GM20431 (cell line): Measurements from ENCODE around the gene RAB8B.

Source experiments
- in situ Hi-C: fragments of 300-500 bp; cut with MseI, MboI; formaldehyde crosslinking; loops from one replicate; pipeline ENCODE4 v1.15.0; 2020; ENCODE audit warnings: low sequenced_read_pairs; ENCODE audit not compliant: unreplicated experiment

RAB8B gene

DNA sequence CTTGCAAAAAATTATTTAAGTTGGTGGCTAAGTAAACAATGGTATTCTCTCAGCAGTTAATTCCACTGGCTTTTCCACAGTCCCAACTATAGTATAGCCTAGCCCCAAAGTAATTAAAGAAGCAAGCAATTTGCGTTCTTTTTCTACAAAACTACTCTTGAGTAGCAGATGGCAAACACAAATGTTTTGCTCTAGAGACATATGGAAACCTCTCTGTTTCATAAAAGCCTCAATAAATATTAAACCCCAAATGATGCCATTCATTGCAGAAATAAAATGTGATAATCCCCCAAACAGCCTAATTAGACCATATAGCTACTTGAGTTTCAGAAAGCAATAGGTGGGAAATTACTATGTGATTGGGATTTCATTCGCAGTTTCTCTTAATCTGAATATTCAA, 8.7 kb upstream of the RAB8B start:
- in situ Hi-C loops = no loop called here

DNA sequence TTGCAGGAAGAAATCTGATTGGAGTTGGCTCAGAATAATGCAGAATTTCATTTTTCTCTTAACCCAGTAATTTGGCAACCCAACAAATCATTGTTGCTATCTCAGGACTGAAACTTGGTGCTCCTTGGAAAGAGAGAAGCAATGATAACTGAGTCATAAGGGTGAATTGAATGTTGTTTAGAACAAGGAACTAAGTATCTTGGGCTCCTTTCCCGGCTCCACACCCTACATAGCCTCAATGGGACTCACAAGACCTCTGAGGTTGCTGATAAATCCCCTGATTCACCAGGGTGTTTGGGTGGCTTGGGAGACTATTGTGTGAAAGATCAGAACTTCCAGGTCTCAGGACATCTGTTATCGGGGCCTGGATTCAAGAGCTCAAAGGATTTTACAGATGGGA, 7.8 kb upstream of the RAB8B start:
- in situ Hi-C loops = no loop called here

GRCh38 chr15:63185206-63185605, 4.2 kb upstream of the RAB8B start:
- in situ Hi-C loops = no loop called here

GRCh38 chr15:63186065-63186464, 3.3 kb upstream of the RAB8B start:
- in situ Hi-C loops = no loop called here

- in situ Hi-C loops = no loop called here
These were observed 1.7 kb upstream of the RAB8B start for GRCh38 chr15:63187589-63188226.

DNA sequence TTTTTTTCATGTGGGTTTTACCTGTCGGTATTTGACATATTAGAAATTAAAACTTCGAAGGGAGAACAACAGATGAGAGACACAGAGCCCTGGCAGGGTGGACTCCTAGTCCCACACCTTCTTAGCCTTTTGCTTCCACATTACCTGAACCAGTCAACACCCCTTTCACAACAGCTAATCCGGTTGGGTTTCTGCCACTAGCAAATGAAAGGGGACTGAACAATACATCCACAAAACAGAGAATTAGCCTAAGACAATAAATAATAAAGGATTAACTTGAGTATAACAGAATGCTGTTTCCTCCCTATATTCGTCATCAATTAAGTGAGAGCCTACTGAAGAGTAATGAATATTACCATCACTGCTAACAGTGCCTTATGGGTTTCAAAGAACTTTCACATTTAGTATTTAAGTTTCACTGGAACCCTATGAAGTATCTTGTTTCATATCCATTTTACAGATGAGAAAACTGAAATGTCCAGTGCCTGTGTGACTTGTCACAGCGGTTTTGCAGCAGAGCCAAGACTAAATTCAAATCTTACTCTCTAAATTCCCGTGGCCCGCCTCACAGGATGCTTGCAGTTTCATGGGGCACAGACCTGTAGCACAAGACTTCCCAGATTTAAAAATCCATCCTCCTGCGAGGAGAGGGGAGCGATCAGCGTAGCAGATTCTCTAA, 1.0 kb upstream of the RAB8B start:
- in situ Hi-C loops = no loop called here

DNA sequence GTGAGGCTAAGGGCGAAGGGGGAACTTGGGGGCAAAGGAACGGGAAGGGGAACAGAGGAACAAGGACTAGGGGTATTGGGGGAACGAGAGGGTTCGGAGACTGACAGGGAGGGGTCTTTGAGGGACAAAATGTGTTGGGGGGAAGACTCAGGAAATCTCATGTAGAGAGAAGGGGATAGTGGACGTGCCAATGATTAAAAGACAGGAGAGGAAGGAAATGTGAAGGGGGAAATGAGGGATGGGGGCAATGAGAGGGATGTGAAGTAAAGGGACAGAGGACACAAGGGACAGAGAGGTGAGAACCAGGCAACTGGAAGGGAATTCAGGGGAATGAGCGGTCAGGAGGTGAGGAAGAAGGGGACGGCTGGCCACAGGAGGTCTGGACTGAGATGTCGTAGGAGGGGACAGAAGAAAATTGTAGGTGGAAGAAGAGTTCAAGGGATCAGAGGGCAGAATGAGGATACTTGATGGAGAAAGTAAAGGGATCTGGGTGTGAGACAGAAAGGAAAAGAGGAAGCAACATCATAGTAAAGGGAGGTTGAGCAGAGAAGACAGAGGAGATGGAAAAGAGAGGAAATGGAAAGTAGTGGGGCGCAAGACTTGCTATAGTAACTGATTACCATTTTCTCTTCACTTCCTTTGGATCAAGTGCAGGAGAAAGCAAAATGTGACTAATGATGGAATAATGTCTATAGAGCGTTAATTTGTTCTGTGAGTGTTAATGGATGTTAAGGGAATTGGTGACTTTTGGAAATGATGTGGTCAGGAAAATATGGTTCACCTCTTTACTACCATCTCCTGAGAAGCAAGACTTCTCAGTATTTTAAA, 749 bp downstream of the RAB8B start:
- in situ Hi-C loops = no loop called here

DNA sequence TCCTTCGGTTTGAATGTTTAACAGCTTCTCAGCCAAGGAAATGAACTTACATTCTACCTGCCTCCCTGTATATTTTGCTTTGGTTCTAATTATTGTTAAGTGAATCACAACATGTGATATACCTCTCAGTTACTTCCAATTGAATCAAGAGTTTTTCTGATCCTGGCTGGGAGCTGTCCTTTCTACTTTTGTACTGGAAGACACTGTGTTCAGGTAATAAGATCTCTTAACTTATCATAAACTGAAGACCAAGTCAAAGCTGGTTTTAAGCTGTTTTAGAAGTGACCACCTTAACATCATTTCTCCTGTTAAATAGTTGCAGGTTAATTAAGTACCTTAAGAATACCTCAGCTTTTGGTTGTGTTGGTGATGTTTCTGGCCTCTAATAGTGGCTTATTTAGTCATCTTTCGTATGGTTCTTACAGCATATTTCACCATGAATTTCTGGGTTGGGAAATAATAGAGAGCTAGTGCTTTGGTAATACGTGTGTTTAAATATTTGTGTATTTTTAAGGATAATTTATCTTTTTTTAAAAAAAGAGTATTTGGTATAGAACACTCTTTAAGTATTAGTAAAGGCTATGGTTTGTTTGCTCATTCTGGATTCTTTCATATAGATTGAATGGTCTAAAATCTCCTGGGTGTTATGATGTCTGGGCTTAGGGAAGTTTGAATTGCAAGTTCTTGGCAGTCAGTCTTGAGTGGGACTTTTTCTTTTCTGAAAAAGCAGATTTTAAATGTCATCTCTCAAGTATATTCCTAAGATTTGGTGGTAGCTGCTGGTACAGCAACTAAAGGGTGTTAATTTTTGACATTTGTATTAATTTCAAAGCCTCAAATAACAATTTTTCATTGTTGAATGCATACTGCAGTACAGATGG, 1.6 kb downstream of the RAB8B start:
- in situ Hi-C loops = no loop called here

DNA sequence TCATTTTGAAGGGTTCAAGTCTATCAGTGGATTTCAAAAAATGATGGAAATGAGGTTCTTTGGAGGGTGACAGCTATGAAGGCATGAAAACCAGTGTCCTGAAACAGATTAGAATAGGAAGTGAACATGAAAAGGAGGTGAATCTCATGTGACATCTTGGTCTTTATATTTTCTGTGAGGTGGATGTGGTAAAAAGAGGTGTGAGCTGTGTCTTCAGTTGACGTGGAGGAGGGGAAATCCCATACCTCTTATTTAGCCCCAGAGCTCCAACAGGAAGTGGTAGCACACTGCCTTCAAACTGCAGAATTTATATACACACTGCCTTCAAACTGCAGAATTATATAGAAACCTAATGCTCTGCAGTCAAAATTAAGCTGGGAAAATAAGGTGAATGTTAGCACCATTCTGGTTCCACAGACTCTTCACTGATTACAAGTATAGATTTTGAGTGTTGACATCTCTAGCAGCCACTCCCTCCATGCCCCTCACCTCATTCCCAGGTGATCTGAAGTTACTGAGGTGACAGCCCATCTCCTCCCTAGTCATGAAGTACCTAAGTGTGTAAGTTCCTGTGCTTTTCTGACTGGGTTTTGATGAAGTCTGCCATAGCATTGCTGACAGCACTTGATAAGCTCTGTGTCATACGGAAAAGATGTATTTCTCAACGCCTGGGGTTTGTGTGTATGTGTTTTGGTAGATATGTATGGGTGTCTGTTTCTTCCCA, 2.7 kb downstream of the RAB8B start:
- in situ Hi-C loops = no loop called here

DNA sequence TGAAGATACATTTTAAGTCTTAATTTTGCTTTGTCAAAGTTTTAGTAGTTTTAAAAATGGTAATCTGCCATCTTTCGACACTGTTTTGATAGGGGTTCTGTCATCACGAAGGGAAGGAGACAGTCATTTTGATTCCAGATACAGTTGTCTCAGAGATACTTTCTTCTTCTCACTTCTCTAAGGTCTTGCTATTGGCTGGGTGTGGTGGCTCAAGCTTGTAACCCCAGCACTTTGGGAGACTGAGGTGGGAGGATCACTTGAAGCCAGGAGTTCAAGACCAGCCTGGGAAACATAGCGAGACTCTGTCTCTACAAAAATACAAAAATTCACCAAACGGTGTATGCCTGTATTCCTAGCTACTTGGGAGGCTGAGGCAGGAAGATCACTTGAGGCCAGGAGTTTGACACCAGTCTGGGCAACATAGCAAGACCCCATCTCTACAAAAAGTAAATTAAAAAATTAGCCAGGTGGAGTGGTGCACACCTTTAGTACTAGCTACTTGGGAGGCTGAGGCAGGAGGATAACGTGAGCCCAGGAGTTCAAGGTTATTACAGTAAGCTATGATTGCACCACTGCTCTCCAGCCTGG, 3.3 kb downstream of the RAB8B start:
- in situ Hi-C loops = no loop called here

DNA sequence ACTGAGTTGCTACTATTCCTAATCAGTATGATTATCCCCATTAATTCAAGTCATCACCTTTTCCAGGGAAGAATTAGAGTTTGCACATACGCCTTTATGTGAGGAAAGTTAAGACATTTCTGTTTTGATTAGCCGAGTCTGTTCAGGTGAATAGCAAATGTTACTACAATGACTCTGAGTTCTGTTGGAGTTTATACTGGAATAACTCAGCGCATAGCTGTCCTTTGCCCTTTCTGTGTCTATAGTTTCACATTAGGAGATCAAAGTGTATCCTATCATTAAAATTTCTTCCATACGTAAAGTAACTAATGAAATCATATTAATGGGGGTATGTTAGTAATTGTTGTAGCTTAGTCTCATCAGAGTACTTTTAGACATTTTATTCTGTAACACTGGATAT, 4.9 kb downstream of the RAB8B start:
- in situ Hi-C loops = no loop called here

DNA sequence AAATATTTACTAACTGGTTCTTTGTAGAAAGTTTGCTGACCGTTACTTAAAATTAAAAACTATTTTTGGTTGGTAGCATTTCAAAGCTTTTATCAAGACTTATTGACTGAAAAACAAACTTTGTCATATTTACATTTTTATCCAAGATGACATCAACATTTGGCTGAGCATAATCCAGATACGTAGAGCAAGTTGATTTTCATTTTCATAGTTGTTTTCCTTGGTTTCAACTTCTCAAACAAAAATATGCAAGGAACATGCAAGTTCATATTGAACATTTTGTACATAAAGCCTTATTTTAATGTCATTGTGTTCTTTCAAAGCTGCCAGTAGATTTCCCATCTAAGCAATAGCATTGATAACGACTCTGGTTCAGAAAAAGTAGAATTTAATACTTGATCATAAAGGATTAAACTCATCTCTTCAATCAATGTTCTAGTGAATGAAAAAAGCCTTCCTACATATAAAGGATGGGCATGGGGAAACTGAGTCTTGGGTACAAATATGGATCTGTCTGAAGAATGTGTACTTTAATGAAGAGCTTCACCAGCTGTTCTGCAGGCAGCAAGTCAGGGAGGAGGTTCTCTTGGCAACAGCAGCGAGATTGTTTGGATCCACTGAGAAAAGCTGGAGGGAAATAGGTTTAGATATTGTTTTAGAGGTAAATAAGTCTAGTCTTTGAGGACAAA, 5.6 kb downstream of the RAB8B start:
- in situ Hi-C loops = no loop called here

- in situ Hi-C loops = no loop called here
These were observed 6.2 kb downstream of the RAB8B start for GRCh38 chr15:63195569-63196015.

DNA sequence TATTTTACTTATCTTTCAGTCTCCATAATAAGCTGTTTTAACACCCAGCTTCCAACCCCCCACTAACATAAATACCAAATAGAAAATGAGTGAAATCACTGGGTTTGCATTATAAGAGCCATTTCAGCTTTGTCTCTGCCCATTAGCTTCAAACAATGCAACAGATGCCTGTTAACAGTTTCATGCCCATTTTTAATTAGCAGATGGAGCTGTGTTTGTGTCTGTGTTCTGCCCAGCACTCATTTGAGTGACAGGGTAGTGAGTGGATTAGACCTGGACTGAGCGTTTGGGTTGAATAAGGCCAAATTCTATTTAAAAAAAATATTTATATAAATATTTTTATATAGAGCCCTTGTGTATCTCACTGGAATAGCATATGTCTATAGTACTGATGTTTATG, 7.4 kb downstream of the RAB8B start:
- in situ Hi-C loops = no loop called here

DNA sequence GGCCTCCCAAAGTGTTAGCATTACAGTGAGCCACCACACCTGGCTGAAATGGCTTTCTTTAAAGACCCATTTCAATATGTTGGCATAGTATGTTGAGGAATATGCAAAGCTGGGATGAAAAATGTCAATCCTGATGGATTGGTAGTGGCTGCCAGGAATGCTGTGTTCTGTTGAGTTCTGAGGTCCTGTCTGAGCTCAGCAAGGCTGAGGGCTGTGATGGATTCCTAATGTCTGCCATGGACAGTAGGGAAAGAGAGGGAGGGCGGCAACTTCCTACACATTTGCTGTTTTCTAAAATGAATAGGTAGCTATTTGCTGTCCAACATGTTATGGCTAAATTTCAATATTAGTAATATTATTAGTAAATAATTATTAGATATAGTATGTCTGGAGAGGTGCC, 8.2 kb downstream of the RAB8B start:
- in situ Hi-C loops = no loop called here

DNA sequence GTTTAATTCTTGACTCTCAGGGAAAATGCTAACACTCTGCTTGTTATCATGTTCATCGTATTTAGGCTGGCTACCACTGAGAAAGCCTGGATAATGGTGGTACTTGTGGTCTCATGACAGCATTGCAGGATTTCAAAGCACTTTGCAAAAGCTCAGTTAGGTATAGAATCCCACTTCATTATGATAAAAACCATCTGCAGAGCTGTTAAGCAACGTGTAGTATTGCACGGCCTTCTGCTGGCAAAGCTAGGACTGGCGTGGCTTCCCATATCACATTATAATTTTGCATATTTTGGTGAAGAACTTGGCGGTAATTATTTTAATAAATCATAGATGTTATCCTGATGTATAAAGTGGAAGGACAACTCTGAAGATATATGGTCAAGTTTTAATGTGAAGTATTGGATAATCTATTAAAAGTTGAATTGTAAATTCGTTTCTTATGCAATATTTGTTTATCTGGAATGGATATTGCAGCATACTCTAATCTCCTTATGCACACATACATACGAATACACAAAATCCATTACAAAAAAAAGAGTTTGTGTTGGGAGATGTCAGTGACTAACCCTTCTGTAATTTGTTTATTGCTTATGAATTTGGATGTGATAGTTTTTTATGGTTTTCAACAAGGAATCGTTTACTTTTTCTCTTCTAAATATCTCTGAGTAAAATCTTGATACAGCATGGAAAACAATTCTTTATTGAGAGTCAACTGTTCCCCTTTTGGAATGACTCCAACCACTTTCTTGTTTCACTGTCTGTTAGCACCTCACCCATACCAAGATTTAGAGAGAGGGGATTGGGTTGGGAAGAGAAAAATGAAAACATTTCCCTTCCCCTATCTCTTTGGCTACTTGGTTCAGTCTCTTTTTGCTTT, 9.2 kb downstream of the RAB8B start:
- in situ Hi-C loops = no loop called here

- in situ Hi-C loops = no loop called here
These were observed 11.3 kb downstream of the RAB8B start for GRCh38 chr15:63200464-63201249.
